Measurements from ENCODE around the gene INPP4B. TPM values are rescaled to one million over a fixed set of nuclear protein-coding genes. Genes with fewer than 3 reads are reported as not detected.
"Not testable (repeated sequence)": the region's sequence is repeated elsewhere in the genome, so short reads cannot be mapped to it uniquely, and the experiment has no call there.

The INPP4B gene
- total RNA-seq, 1 experiment from 2014 or later = 16.1 TPM

- no peak for DNase-seq (ENCODE audit: low read depth)
Measured at GRCh38 chr4:142687547-142688275, 158.4 kb downstream of the INPP4B start.

GRCh38 chr4:142686081-142686480 is 160.0 kb downstream of the INPP4B start:
- DNase-seq (ENCODE audit: low read depth) = peak; percentile 7

- peak; percentile 82 for DNase-seq (ENCODE audit: low read depth)
Measured at GRCh38 chr4:142683997-142684396, 162.1 kb downstream of the INPP4B start.

GRCh38 chr4:142683503-142683902 is 162.6 kb downstream of the INPP4B start:
- peak; percentile 22 for DNase-seq (ENCODE audit: low read depth)

GRCh38 chr4:142671516-142671915 is 174.6 kb downstream of the INPP4B start:
- DNase-seq (ENCODE audit: low read depth) = no peak

- peak; percentile 3 for DNase-seq (ENCODE audit: low read depth)
Measured at GRCh38 chr4:142663828-142664227, 182.3 kb downstream of the INPP4B start.

- DNase-seq (ENCODE audit: low read depth) = no peak
Measured at GRCh38 chr4:142660728-142661127, 185.4 kb downstream of the INPP4B start.

- DNase-seq (ENCODE audit: low read depth) = peak; percentile 32
Measured at GRCh38 chr4:142656178-142656577, 189.9 kb downstream of the INPP4B start.

GRCh38 chr4:142648378-142648777 is 197.7 kb downstream of the INPP4B start:
- DNase-seq (ENCODE audit: low read depth) = no peak

- peak; percentile 4 for DNase-seq (ENCODE audit: low read depth)
Measured at GRCh38 chr4:142645475-142646108, 200.5 kb downstream of the INPP4B start.

- not testable (repeated sequence) for DNase-seq (ENCODE audit: low read depth)
Measured at GRCh38 chr4:142644628-142645027, 201.5 kb downstream of the INPP4B start.

GRCh38 chr4:142637614-142638013 is 208.5 kb downstream of the INPP4B start:
- no peak for DNase-seq (ENCODE audit: low read depth)

- DNase-seq (ENCODE audit: low read depth) = no peak
Measured at GRCh38 chr4:142631836-142632235, 214.3 kb downstream of the INPP4B start.

GRCh38 chr4:142615324-142615665 is 230.8 kb downstream of the INPP4B start:
- DNase-seq (ENCODE audit: low read depth) = peak; percentile 88

- peak; percentile 70 for DNase-seq (ENCODE audit: low read depth)
Measured at GRCh38 chr4:142614621-142615323, 231.3 kb downstream of the INPP4B start.

- no peak for DNase-seq (ENCODE audit: low read depth)
Measured at GRCh38 chr4:142607976-142608375, 238.1 kb downstream of the INPP4B start.

GRCh38 chr4:142600952-142601351 is 245.1 kb downstream of the INPP4B start:
- no peak for DNase-seq (ENCODE audit: low read depth)

GRCh38 chr4:142598132-142598531 is 248.0 kb downstream of the INPP4B start:
- DNase-seq (ENCODE audit: low read depth) = peak; percentile 45

GRCh38 chr4:142596595-142596994 is 249.5 kb downstream of the INPP4B start:
- no peak for DNase-seq (ENCODE audit: low read depth)

GRCh38 chr4:142596121-142596520 is 250.0 kb downstream of the INPP4B start:
- DNase-seq (ENCODE audit: low read depth) = no peak

GRCh38 chr4:142595222-142595871 is 250.8 kb downstream of the INPP4B start:
- no peak for DNase-seq (ENCODE audit: low read depth)

- no peak for DNase-seq (ENCODE audit: low read depth)
Measured at GRCh38 chr4:142585411-142585810, 260.7 kb downstream of the INPP4B start.

Data from M059J (cell line).